RKO (cell line): ENCODE results near the gene H2BK1.

ENCODE experiments used
- DNase-seq: peaks from one replicate; pipeline ENCODE4 v3.0.0-alpha.2; 2016; ENCODE audit warnings: low spot score

Gene H2BK1

GRCh38 chr7:151245360-151246101 is 35.2 kb upstream of the H2BK1 start:
- no peak for DNase-seq

- no peak for DNase-seq
Observed at GRCh38 chr7:151244841-151245346, 34.6 kb upstream of the H2BK1 start.

GRCh38 chr7:151244196-151244840 is 34.0 kb upstream of the H2BK1 start:
- peak; percentile 56 for DNase-seq

- no peak for DNase-seq
Observed at GRCh38 chr7:151243408-151244195, 33.3 kb upstream of the H2BK1 start.

GRCh38 chr7:151243045-151243349 is 32.7 kb upstream of the H2BK1 start:
- DNase-seq: no peak

- DNase-seq: no peak
Observed at GRCh38 chr7:151242159-151243044, 32.1 kb upstream of the H2BK1 start.

GRCh38 chr7:151241755-151242096 is 31.4 kb upstream of the H2BK1 start:
- no peak for DNase-seq

GRCh38 chr7:151240942-151241754 is 30.9 kb upstream of the H2BK1 start:
- no peak for DNase-seq

- no peak for DNase-seq
Observed at GRCh38 chr7:151240536-151240935, 30.2 kb upstream of the H2BK1 start.

GRCh38 chr7:151239837-151240459 is 29.7 kb upstream of the H2BK1 start:
- no peak for DNase-seq

GRCh38 chr7:151238924-151239836 is 28.9 kb upstream of the H2BK1 start:
- no peak for DNase-seq

- no peak for DNase-seq
Observed at GRCh38 chr7:151238190-151238810, 28.0 kb upstream of the H2BK1 start.

GRCh38 chr7:151237244-151238189 is 27.2 kb upstream of the H2BK1 start:
- DNase-seq: no peak

- no peak for DNase-seq
Observed at GRCh38 chr7:151236406-151236805, 26.1 kb upstream of the H2BK1 start.

- DNase-seq: no peak
Observed at GRCh38 chr7:151235091-151235787, 25.0 kb upstream of the H2BK1 start.

- no peak for DNase-seq
Observed at GRCh38 chr7:151233804-151234203, 23.5 kb upstream of the H2BK1 start.
